Liver (tissue), 9 donors: ENCODE measurements around the gene ALKBH2. TPM values are rescaled to one million over a fixed set of nuclear protein-coding genes. Genes with fewer than 3 reads are reported as not detected.

Experiments
- DNase-seq: peaks from one replicate; pipeline ENCODE4 v3.0.0-alpha.2; 2017; ENCODE audit warnings: low spot score
- H3K27ac ChIP-seq, 2 donors: one replicate each; pipeline ENCODE4 v1.7.0; 2013; ENCODE audit warnings: inconsistent platforms in 2 of 2, low read length in 2 of 2, control low read depth in 1 of 2, low read depth in 1 of 2, mild to moderate bottlenecking in 1 of 2
- H3K27me3 ChIP-seq, 4 donors: one replicate each; pipeline versions ENCODE4 v1.6.1 to v1.7.0; 2013; ENCODE audit warnings: low read length in 3 of 4, inconsistent platforms in 1 of 4, mild to moderate bottlenecking in 1 of 4, moderate library complexity in 1 of 4; ENCODE audit not compliant: control insufficient read depth in 4 of 4, insufficient read depth in 4 of 4
- H3K36me3 ChIP-seq, 4 donors: one replicate each; pipeline versions ENCODE4 v1.6.1 to v1.7.0; 2013; ENCODE audit warnings: low read length in 3 of 4, mild to moderate bottlenecking in 3 of 4, low read depth in 1 of 4, moderate library complexity in 1 of 4; ENCODE audit not compliant: control insufficient read depth in 4 of 4, insufficient read depth in 3 of 4
- H3K4me1 ChIP-seq, 4 donors: one replicate each; pipeline versions ENCODE4 v1.6.1 to v1.7.0; 2013; ENCODE audit warnings: low read length in 3 of 4, mild to moderate bottlenecking in 3 of 4, moderate library complexity in 1 of 4; ENCODE audit not compliant: control insufficient read depth in 4 of 4, insufficient read depth in 4 of 4
- H3K4me3 ChIP-seq, 3 donors: one replicate each; pipeline versions ENCODE4 v1.6.1 to v1.7.0; 2013; ENCODE audit warnings: low read length in 3 of 3, control low read depth in 1 of 3, low read depth in 1 of 3, mild to moderate bottlenecking in 1 of 3
- H3K9ac ChIP-seq, 2 donors: one replicate each; pipeline ENCODE4 v1.7.0; 2013; ENCODE audit warnings: low read length in 2 of 2, mild to moderate bottlenecking in 2 of 2, moderate library complexity in 2 of 2, control low read depth in 1 of 2, low read depth in 1 of 2
- H3K9me3 ChIP-seq, 4 donors: one replicate each; pipeline versions ENCODE4 v1.6.1 to v1.7.0; 2013; ENCODE audit warnings: low read length in 3 of 4; ENCODE audit not compliant: control insufficient read depth in 4 of 4
- FOXA1 ChIP-seq: IDR thresholded peaks from 2 replicates; pipeline ENCODE4 v1.6.1; 2016; ENCODE audit warnings: antibody characterized with exemption
- FOXA2 ChIP-seq: IDR thresholded peaks from 2 replicates; pipeline ENCODE4 v1.6.1; 2016; ENCODE audit warnings: antibody characterized with exemption
- GABPA ChIP-seq, 2 donors: IDR thresholded peaks in 1 of 2; conservative IDR thresholded peaks in 1 of 2; 2 replicates each; pipeline ENCODE4 v1.6.1; 2016; ENCODE audit warnings: antibody characterized with exemption in 2 of 2, mild to moderate bottlenecking in 1 of 2, moderate library complexity in 1 of 2
- HNF4A ChIP-seq, 2 donors: conservative IDR thresholded peaks; 2 replicates each; pipeline ENCODE4 v1.6.1; 2016; ENCODE audit warnings: antibody characterized with exemption in 2 of 2, mild to moderate bottlenecking in 2 of 2
- HNF4G ChIP-seq: IDR thresholded peaks from 2 replicates; pipeline ENCODE4 v1.6.1; 2016; ENCODE audit warnings: antibody characterized with exemption
- JUND ChIP-seq, 2 donors: IDR thresholded peaks; 2 replicates each; pipeline ENCODE4 v1.6.1; 2016; ENCODE audit warnings: antibody characterized with exemption in 2 of 2
- NR2F2 ChIP-seq: IDR thresholded peaks from 2 replicates; pipeline ENCODE4 v1.6.1; 2016; ENCODE audit warnings: antibody characterized with exemption
- RAD21 ChIP-seq, 2 donors: IDR thresholded peaks; 2 replicates each; pipeline ENCODE4 v1.6.1; 2016; ENCODE audit warnings: antibody characterized with exemption in 2 of 2, mild to moderate bottlenecking in 2 of 2
- REST ChIP-seq: IDR thresholded peaks from 2 replicates; pipeline ENCODE4 v1.6.1; 2016; ENCODE audit warnings: antibody characterized with exemption, mild to moderate bottlenecking
- RXRA ChIP-seq, 2 donors: IDR thresholded peaks; 2 replicates each; pipeline ENCODE4 v1.6.1; 2017 to 2018; ENCODE audit warnings: antibody characterized with exemption in 2 of 2, mild to moderate bottlenecking in 1 of 2
- SP1 ChIP-seq: IDR thresholded peaks from 2 replicates; pipeline ENCODE4 v1.6.1; 2018; ENCODE audit warnings: antibody characterized with exemption, mild to moderate bottlenecking
- YY1 ChIP-seq: IDR thresholded peaks from 2 replicates; pipeline ENCODE4 v1.6.1; 2016; ENCODE audit warnings: antibody characterized with exemption, mild to moderate bottlenecking
- ZBTB33 ChIP-seq: IDR thresholded peaks from 2 replicates; pipeline ENCODE4 v1.6.1; 2016; ENCODE audit warnings: antibody characterized with exemption
- WGBS: extraction: QIAGEN DNeasy Blood & Tissue Kit; methylation state at CpG from one replicate; pipeline ENCODE4 v1.1.7; 2013; 5-methylcytosine and 5-hydroxymethylcytosine counted together
- polyA plus RNA-seq, 2 donors: library from polyadenylated mRNA; stranded (reverse) in 1 of 2; unstranded in 1 of 2; fragments of 200-250 nt in 1 of 2; fragments of >200 nt in 1 of 2; fragmentation: Nextera tagmentation in 1 of 2; extraction: Ambion mirVana in 1 of 2; gene quantifications; one replicate each; pipeline versions ENCODE4 v1.2.1 to v1.2.3, GENCODE V29; 2013 to 2015
- total RNA-seq, 2 donors: library from RNA; depleted of rRNA; stranded (reverse); fragments of >200 nt; gene quantifications; one replicate each; pipeline ENCODE4 v1.2.3, GENCODE V29; 2014
- TF ChIP-seq, protein P1 (sequence below): fragments of 150-350 bp; IDR thresholded peaks from 2 replicates; pipeline ENCODE4 v1.5.1; 2017; ENCODE audit warnings: improper control_type of control experiment, low read depth, low read length; ENCODE audit not compliant: missing input control
- TF ChIP-seq, protein P2 (sequence below): IDR thresholded peaks from 2 replicates; pipeline ENCODE4 v1.6.1; 2016; ENCODE audit warnings: antibody characterized with exemption
- TF ChIP-seq, protein P3 (sequence below): IDR thresholded peaks from 2 replicates; pipeline ENCODE4 v1.6.1; 2016; ENCODE audit warnings: antibody characterized with exemption
- donor health status: healthy.
- donor health status: healthy.
- donor health status: healthy.
- donor health status: healthy.
- donor health status: healthy.

The ALKBH2 gene
- total and polyA plus RNA-seq, 4 donors: 6.8 to 24.7 (median 19.9) TPM

DNA sequence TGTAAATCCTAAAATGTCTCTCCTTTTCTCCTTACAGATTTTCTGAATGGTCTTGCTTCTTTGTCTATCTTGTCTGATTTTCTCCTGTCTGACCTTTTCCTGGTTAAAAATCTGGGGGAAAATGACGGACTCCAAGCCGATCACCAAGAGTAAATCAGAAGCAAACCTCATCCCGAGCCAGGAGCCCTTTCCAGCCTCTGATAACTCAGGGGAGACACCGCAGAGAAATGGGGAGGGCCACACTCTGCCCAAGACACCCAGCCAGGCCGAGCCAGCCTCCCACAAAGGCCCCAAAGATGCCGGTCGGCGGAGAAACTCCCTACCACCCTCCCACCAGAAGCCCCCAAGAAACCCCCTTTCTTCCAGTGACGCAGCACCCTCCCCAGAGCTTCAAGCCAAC is 46.1 kb upstream of the ALKBH2 start:
- Histone ChIP-seq H3K36me3 (peaks cover 0 to 12% (median 5%) of the 10 kb centered on the region in 4 donors), H3K4me3 (no peak overlapping the region), H3K27ac (no peak overlapping the region), H3K9me3 (no peaks in the 10 kb centered on the region), H3K9ac (no peak overlapping the region), H3K4me1 (peaks cover 17 to 78% (median 57%) of the 10 kb centered on the region in 4 donors), H3K27me3 (no peaks in the 10 kb centered on the region)
- WGBS: 90% methylated on average over 9 of the region's 9 CpGs
- DNase-seq: no peak
- no peak for TF ChIP-seq REST
- TF ChIP-seq, protein P1, sequence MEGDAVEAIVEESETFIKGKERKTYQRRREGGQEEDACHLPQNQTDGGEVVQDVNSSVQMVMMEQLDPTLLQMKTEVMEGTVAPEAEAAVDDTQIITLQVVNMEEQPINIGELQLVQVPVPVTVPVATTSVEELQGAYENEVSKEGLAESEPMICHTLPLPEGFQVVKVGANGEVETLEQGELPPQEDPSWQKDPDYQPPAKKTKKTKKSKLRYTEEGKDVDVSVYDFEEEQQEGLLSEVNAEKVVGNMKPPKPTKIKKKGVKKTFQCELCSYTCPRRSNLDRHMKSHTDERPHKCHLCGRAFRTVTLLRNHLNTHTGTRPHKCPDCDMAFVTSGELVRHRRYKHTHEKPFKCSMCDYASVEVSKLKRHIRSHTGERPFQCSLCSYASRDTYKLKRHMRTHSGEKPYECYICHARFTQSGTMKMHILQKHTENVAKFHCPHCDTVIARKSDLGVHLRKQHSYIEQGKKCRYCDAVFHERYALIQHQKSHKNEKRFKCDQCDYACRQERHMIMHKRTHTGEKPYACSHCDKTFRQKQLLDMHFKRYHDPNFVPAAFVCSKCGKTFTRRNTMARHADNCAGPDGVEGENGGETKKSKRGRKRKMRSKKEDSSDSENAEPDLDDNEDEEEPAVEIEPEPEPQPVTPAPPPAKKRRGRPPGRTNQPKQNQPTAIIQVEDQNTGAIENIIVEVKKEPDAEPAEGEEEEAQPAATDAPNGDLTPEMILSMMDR: no peak
- TF ChIP-seq, protein P2, sequence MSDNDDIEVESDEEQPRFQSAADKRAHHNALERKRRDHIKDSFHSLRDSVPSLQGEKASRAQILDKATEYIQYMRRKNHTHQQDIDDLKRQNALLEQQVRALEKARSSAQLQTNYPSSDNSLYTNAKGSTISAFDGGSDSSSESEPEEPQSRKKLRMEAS: no peak
- TF ChIP-seq YY1: no peak
- TF ChIP-seq ZBTB33: no peak
- no peak for TF ChIP-seq JUND (IDR thresholded peaks at IDR 0.05)
- no peak for TF ChIP-seq HNF4G
- no peak for TF ChIP-seq FOXA1
- TF ChIP-seq HNF4A (conservative IDR thresholded peaks at IDR 0.05): no peak
- TF ChIP-seq, protein P3, sequence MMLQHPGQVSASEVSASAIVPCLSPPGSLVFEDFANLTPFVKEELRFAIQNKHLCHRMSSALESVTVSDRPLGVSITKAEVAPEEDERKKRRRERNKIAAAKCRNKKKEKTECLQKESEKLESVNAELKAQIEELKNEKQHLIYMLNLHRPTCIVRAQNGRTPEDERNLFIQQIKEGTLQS: no peak
- no peak for TF ChIP-seq RAD21 (IDR thresholded peaks at IDR 0.05)
- TF ChIP-seq FOXA2: no peak
- TF ChIP-seq NR2F2: no peak

GRCh38 chr12:109137055-109137454 is 43.8 kb upstream of the ALKBH2 start:
- WGBS: 73% methylated on average over 2 of the region's 2 CpGs
- no peak for DNase-seq
- no peaks in the 10 kb centered on the region for H3K27me3 ChIP-seq
- TF ChIP-seq SP1: peak; percentile 36
- no peak for TF ChIP-seq FOXA2
- no peak for TF ChIP-seq HNF4A (conservative IDR thresholded peaks at IDR 0.05)
- TF ChIP-seq RXRA (IDR thresholded peaks at IDR 0.05): peak; percentile 11 to 22
- TF ChIP-seq NR2F2: peak; percentile 94
- TF ChIP-seq, protein P3: no peak
- no peak for TF ChIP-seq GABPA (IDR thresholded peaks at IDR 0.05 in 1 of 2, conservative IDR thresholded peaks at IDR 0.05 in 1 of 2)
- TF ChIP-seq, protein P2: no peak
- no peak for TF ChIP-seq YY1
- no peak overlapping the region for H3K4me3 ChIP-seq
- peaks cover 0 to 12% (median 5%) of the 10 kb centered on the region in 4 donors for H3K36me3 ChIP-seq
- peak overlapping the region; percentile 9 to 37 for H3K27ac ChIP-seq
- H3K9ac ChIP-seq: no peak overlapping the region
- H3K4me1 ChIP-seq: peaks cover 13 to 75% (median 56%) of the 10 kb centered on the region in 4 donors
- no peaks in the 10 kb centered on the region for H3K9me3 ChIP-seq
